Body of pancreas (tissue), 4 donors: ENCODE results near the gene PNLIPRP1. TPM values are rescaled to one million over a fixed set of nuclear protein-coding genes. Genes with fewer than 3 reads are reported as not detected.
A peak's percentile ranks its signal among the peaks of the same experiment; 100 is the strongest.

ENCODE experiments used
- ATAC-seq: fragments of 150-250 bp; one replicate; pipeline ENCODE4 v1.9.1; 2016
- DNase-seq, 4 donors: peaks; one replicate each; pipeline ENCODE4 v3.0.0-alpha.2; 2019
- H3K27ac ChIP-seq, 4 donors: fragments of 200-600 bp; sonication (generic); 1 replicate in 3 of 4; 2 replicates in 1 of 4; pipeline versions ENCODE4 v1.5.1 to v1.6.1; 2016 to 2019; ENCODE audit warnings: mild to moderate bottlenecking in 1 of 4, mixed read lengths in 1 of 4, moderate library complexity in 1 of 4
- H3K27me3 ChIP-seq, 2 donors: fragments of 200-600 bp; sonication (generic); one replicate each; pipeline ENCODE4 v1.6.0; 2016; ENCODE audit warnings: mild to moderate bottlenecking in 1 of 2
- H3K36me3 ChIP-seq, 2 donors: fragments of 200-600 bp; sonication (generic); replicated peaks in 1 of 2; 2 replicates each; pipeline ENCODE4 v1.5.1; 2016; ENCODE audit warnings: low read depth in 2 of 2; ENCODE audit not compliant: insufficient read depth in 1 of 2
- H3K4me1 ChIP-seq: fragments of 200-600 bp; sonication (generic); one replicate; pipeline ENCODE4 v1.6.0; 2016
- H3K4me3 ChIP-seq, 2 donors: fragments of 200-600 bp; sonication (generic); 1 replicate in 1 of 2; 2 replicates in 1 of 2; pipeline ENCODE4 v1.5.1; 2016 to 2019
- H3K9me3 ChIP-seq, 3 donors: fragments of 200-600 bp; sonication (generic); 1 replicate in 2 of 3; 2 replicates in 1 of 3; pipeline ENCODE4 v1.5.1; 2016
- POLR2A ChIP-seq, 3 donors: fragments of 450-650 bp; IDR thresholded peaks; one replicate each; pipeline ENCODE4 v1.6.1; 2016; ENCODE audit warnings: antibody characterized with exemption in 3 of 3, mild to moderate bottlenecking in 2 of 3
- WGBS, 2 donors: methylation state at CpG; one replicate each; pipeline ENCODE4 v1.1.5; 2017; 5-methylcytosine and 5-hydroxymethylcytosine counted together
- intact Hi-C: fragments of 100-400 bp; cut with DNase I; formaldehyde crosslinking; loops from one replicate; pipeline ENCODE4 v1.15.1; 2023
- total RNA-seq, 2 donors: library from RNA; depleted of rRNA; stranded (reverse); fragments of >200 nt; gene quantifications; one replicate each; pipeline ENCODE4 v1.1.0, GENCODE V29; 2016
- TF ChIP-seq, protein P1 (sequence below), 7 experiments: fragments of 450-650 bp in 4 of 7; fragments of 200-600 bp in 3 of 7; sonication (generic) in 3 of 7; IDR thresholded peaks; one replicate each; pipeline ENCODE4 v1.5.1; 2016 to 2019; ENCODE audit warnings: antibody characterized with exemption in 7 of 7

PNLIPRP1 gene
- total RNA-seq, 2 donors from 2014 or later = 3,318 to 4,534 TPM

- peak in 3 of 4 donors; percentile 20 to 31 (median 26) for DNase-seq
- 56 to 67% methylated on average over 8 of the region's 8 CpGs for WGBS, 2 donors
- H3K4me1 ChIP-seq = peaks cover 25% of the 10 kb centered on the region
- ATAC-seq = peak; percentile 6
- H3K4me3 ChIP-seq = no peak overlapping the region
- TF ChIP-seq POLR2A (IDR thresholded peaks at IDR 0.05) = peak in 2 of 3 donors; percentile 13 to 20
- TF ChIP-seq, protein P1, sequence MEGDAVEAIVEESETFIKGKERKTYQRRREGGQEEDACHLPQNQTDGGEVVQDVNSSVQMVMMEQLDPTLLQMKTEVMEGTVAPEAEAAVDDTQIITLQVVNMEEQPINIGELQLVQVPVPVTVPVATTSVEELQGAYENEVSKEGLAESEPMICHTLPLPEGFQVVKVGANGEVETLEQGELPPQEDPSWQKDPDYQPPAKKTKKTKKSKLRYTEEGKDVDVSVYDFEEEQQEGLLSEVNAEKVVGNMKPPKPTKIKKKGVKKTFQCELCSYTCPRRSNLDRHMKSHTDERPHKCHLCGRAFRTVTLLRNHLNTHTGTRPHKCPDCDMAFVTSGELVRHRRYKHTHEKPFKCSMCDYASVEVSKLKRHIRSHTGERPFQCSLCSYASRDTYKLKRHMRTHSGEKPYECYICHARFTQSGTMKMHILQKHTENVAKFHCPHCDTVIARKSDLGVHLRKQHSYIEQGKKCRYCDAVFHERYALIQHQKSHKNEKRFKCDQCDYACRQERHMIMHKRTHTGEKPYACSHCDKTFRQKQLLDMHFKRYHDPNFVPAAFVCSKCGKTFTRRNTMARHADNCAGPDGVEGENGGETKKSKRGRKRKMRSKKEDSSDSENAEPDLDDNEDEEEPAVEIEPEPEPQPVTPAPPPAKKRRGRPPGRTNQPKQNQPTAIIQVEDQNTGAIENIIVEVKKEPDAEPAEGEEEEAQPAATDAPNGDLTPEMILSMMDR (IDR thresholded peaks at IDR 0.05) = no peak
- H3K9me3 ChIP-seq = no peaks in the 10 kb centered on the region
- H3K36me3 ChIP-seq = no peaks in the 10 kb centered on the region
- H3K27ac ChIP-seq = peak overlapping the region; percentile 69 to 97 (median 94)
- intact Hi-C loops = no loop called here
- no peaks in the 10 kb centered on the region for H3K27me3 ChIP-seq
These were observed 2.7 kb upstream of the PNLIPRP1 start for GRCh38 chr10:116587878-116588591.

- WGBS, 2 donors = 83% methylated on average over 2 of the region's 2 CpGs
- ATAC-seq (no peak), DNase-seq (no peak)
- Histone ChIP-seq H3K4me1 (peaks cover 25% of the 10 kb centered on the region), H3K9me3 (no peaks in the 10 kb centered on the region), H3K27ac (peak overlapping the region; percentile 86 to 97 (median 94)), H3K36me3 (no peaks in the 10 kb centered on the region), H3K27me3 (no peaks in the 10 kb centered on the region), H3K4me3 (no peak overlapping the region)
- TF ChIP-seq POLR2A (IDR thresholded peaks at IDR 0.05) = no peak
- TF ChIP-seq, protein P1 (IDR thresholded peaks at IDR 0.05) = no peak
- intact Hi-C loops = no loop called here
These were observed 1.8 kb upstream of the PNLIPRP1 start for GRCh38 chr10:116588995-116589394.

DNA sequence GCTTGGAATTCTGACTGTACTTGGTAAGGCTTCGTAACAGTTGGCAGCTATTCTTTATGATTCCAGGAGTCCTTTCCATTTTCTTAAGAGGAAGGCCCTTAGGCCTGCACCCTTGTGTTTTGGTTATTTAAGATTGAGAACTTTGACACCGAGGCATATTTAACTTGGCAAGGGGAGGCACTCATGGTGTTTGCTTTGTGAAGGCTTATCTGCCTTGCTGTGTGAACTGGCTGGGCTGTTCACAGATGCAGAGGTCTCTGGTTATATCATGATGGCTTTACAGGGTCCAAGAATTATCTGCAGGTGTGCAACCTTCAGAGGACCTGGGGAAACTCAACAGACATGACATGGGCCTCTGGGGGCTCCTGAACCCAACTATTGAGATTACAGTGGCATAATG, 833 bp upstream of the PNLIPRP1 start:
- TF ChIP-seq, protein P1 (IDR thresholded peaks at IDR 0.05) = no peak
- peak in 1 of 3 donors; percentile 6 for TF ChIP-seq POLR2A (IDR thresholded peaks at IDR 0.05)
- 28 to 32% methylated on average over 2 of the region's 2 CpGs for WGBS, 2 donors
- Histone ChIP-seq H3K27ac (peak overlapping the region; percentile 94 to 97 (median 96)), H3K27me3 (no peaks in the 10 kb centered on the region), H3K36me3 (no peaks in the 10 kb centered on the region), H3K4me1 (peaks cover 29% of the 10 kb centered on the region), H3K9me3 (no peaks in the 10 kb centered on the region), H3K4me3 (no peak overlapping the region)
- ATAC-seq (peak; percentile 72), DNase-seq (peak; percentile 76 to 94 (median 86))
- intact Hi-C loops = no loop called here

DNA sequence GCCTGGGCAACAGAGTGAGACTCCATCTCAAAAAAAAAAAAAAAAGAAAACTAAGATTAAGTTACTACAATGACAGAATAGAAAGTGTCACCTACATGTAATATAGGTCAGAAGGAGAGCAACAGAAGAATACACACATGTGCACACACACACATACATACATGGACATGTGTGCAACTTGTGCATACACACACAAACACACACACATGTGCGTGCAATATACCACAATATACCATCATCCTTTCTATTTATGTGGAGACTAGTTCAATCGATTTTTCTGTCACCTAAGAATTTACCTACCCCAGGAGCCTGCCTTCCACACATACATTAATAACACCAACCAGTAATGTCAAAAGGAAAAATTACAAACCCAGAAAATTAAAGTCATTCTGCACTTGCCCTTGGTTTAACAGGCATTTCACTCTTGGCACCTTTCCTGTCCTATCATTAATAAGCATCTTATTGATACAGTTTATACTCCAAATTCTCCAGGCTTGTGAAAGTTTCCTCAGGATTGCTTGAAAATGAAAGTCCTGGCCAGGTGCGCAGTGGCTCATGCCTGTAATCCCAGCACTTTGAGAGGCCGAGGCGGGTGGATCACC, 2.5 kb downstream of the PNLIPRP1 start:
- WGBS, 2 donors = 32 to 39% methylated on average over 5 of the region's 5 CpGs
- H3K4me1 ChIP-seq = peaks cover 50% of the 10 kb centered on the region
- peak in 2 of 3 donors; percentile 82 for TF ChIP-seq POLR2A (IDR thresholded peaks at IDR 0.05)
- TF ChIP-seq, protein P1 (IDR thresholded peaks at IDR 0.05) = no peak
- ATAC-seq = no peak
- peak in 1 of 4 donors; percentile 42 for DNase-seq
- H3K4me3 ChIP-seq = peak overlapping the region in 1 of 2 donors; percentile 29
- intact Hi-C loops = no loop called here
- no peaks in the 10 kb centered on the region for H3K9me3 ChIP-seq
- H3K27me3 ChIP-seq = no peaks in the 10 kb centered on the region
- H3K36me3 ChIP-seq = peaks cover 3% of the 10 kb centered on the region in 2 donors
- H3K27ac ChIP-seq = peak overlapping the region; percentile 94 to 97 (median 96)
